ENCODE measurements around the gene NFATC1.

DNA sequence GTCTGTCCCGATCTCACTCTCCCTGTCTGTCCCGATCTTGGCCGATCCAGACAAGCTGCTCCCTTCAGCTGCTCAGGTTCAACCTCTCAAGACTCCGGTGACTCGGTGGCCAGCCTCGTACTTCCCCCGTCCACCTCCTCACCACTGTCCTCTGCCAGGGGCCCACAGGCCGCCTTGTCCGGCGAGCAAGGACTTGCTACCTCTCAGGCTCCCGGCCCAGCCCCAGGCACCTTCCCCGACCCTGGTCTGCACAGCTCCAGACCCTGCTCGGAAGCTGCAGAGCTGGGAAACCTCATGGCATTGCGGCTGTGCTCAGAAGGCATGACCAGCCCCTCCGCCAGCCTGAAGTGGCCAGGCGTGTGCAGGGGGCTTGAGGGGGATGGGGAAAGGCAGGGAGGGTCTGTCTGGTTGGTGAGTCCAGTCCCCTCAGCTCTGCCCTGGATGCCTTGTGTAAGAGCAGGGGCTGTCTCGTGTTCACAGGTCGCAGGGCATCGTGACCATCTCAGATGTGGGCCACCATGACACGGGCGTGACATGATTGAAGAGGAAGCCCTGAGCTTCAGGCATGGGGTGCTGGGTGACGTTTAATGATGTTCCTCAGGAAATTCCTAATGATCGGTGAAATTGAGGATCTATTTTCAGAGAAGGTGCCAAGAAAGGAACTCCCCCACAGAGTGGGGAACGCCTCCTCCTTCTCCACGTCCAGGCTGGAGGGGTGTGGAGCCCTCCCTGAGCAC, 162.6 kb downstream of the NFATC1 start:
- TF ChIP-seq POLR2AphosphoS5 (IDR thresholded peaks at IDR 0.05): no peak
- TF ChIP-seq, protein P1, sequence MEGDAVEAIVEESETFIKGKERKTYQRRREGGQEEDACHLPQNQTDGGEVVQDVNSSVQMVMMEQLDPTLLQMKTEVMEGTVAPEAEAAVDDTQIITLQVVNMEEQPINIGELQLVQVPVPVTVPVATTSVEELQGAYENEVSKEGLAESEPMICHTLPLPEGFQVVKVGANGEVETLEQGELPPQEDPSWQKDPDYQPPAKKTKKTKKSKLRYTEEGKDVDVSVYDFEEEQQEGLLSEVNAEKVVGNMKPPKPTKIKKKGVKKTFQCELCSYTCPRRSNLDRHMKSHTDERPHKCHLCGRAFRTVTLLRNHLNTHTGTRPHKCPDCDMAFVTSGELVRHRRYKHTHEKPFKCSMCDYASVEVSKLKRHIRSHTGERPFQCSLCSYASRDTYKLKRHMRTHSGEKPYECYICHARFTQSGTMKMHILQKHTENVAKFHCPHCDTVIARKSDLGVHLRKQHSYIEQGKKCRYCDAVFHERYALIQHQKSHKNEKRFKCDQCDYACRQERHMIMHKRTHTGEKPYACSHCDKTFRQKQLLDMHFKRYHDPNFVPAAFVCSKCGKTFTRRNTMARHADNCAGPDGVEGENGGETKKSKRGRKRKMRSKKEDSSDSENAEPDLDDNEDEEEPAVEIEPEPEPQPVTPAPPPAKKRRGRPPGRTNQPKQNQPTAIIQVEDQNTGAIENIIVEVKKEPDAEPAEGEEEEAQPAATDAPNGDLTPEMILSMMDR (IDR thresholded peaks at IDR 0.05): no peak
- no peak for TF ChIP-seq EP300 (IDR thresholded peaks at IDR 0.05)
- no peak for TF ChIP-seq POLR2A (IDR thresholded peaks at IDR 0.05)
